Stimulated activated CD8-positive, alpha-beta memory T cell treated with anti-CD3 and anti-CD28 coated beads, Interleukin-4, amount 100 ng/mL, for 48 hours (primary cell): ENCODE results near the gene SSBP1.

Experiments used
- DNase-seq: peaks from one replicate; pipeline ENCODE4 v3.0.0-alpha.2; 2020

SSBP1 gene

GRCh38 chr7:141785706-141786552 lies 47.8 kb downstream of the SSBP1 start:
- peak; percentile 26 for DNase-seq

GRCh38 chr7:141788296-141788695 lies 50.1 kb downstream of the SSBP1 start:
- DNase-seq = no peak

- no peak for DNase-seq
Observed at GRCh38 chr7:141789917-141790316, 51.8 kb downstream of the SSBP1 start, which contains the start of gene TAS2R5. Gene TAS2R5, plus strand, starts transcription at chr7:141790217. Its CDS starts 145 bp downstream, at chr7:141790362.

GRCh38 chr7:141792526-141792925 lies 54.4 kb downstream of the SSBP1 start:
- no peak for DNase-seq
